ENCODE results near the gene SHISA7. TPM values are rescaled to one million over a fixed set of nuclear protein-coding genes. Genes with fewer than 3 reads are reported as not detected.

Gene SHISA7
- total RNA-seq, 1 donor from 2014 or later = not detected

- no peak for DNase-seq (ENCODE audit: low read depth in 2 of 2)
These were observed 39.3 kb upstream of the SHISA7 start for GRCh38 chr19:55482156-55482961.

- no peak for DNase-seq (ENCODE audit: low read depth in 2 of 2)
These were observed 38.7 kb upstream of the SHISA7 start for GRCh38 chr19:55481794-55482155.

- no peak for DNase-seq (ENCODE audit: low read depth in 2 of 2)
These were observed 38.2 kb upstream of the SHISA7 start for GRCh38 chr19:55481148-55481793.

DNA sequence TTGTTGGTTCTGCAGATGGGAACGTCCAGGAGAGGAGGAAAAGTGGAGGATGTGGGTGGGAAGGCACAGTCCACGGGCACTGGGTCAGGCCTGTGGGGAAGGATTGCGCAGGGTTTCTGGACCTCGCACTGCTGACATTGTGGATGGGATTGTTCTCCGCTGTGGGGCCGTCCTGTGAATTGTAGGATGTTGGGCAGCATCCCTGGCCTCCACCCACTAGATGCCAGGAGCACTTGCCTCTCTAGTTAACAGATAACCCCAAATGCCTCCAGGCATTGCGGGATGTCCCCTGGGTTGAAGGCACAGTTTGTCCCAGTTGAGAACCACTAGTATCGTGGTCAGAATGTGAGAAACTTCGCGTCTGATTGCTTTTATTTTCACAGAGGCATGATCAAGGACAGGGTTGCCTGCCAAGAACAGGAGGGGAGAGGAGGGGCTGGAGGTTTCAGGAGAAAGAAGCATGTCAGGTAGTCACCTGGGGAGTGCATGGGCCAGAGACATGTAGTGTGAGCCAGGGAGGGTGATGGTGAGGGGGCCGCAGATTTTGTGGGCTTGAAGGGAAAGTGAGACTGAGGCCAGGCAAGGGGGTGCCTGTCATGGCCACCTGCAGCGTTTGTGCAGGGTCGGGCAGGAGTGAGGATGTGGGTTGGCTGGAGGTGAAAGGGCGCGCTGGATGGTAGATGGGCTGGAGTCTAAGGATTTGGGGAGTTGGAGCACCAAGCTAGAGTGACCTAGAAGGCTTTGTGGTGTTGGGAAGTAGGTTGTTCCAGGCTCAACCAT, 36.5 kb upstream of the SHISA7 start:
- DNase-seq (ENCODE audit: low read depth in 2 of 2) = no peak

DNA sequence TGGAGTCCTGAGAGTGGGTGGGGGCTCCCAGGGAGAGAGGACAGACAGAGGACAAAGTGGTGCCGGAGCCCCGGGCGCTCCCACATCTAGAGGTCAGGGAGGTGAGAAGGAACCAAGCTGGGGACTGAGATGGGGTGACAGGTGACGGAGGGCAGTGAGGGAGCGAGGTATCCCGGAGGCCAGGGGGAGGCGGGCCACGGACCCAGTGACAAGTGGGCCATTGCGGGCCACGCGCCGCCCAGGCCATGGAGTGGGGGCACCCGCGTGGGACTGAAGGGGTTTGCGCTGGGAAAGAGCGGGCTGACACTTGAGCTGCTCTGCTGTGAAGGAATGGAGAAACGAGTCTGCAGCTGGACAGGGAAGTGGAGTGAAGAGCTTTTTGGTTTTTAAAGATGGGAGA, 35.9 kb upstream of the SHISA7 start:
- no peak for DNase-seq (ENCODE audit: low read depth in 2 of 2)

- DNase-seq (ENCODE audit: low read depth in 2 of 2) = no peak
These were observed 35.3 kb upstream of the SHISA7 start for GRCh38 chr19:55478364-55478763.

DNA sequence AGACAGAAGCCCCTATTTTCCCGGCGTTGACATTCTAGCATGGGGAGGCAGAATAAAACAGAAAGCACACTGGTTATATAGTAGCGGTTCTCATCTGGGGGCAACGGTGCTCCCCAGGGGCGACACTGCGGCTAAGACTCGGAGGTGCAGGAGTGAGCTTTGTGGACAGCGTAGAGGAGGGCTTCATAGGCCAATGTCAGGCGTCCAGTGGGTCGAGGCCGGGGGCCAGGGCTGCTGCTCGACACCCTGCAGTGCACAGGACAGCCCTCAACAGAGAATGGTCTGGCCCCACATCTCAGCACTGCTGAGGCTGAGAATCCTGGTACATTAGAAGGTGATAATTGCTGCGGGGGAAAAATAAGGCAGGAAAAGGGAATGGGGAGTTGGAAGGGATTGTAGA, 34.8 kb upstream of the SHISA7 start:
- no peak for DNase-seq (ENCODE audit: low read depth in 2 of 2)

GRCh38 chr19:55476100-55476775, 33.1 kb upstream of the SHISA7 start, which contains the start of gene ZNF628:
Gene ZNF628, plus strand, starts transcription at chr19:55476617. Its CDS starts 3,294 bp downstream, at chr19:55479911.
- peak; percentile 99 for DNase-seq (ENCODE audit: low read depth in 2 of 2)

GRCh38 chr19:55474269-55475265, 31.5 kb upstream of the SHISA7 start:
- DNase-seq (ENCODE audit: low read depth in 2 of 2) = no peak

GRCh38 chr19:55473225-55474012, 30.3 kb upstream of the SHISA7 start:
- no peak for DNase-seq (ENCODE audit: low read depth in 2 of 2)

- DNase-seq (ENCODE audit: low read depth in 2 of 2) = no peak
These were observed 29.4 kb upstream of the SHISA7 start for GRCh38 chr19:55472463-55472862.

GRCh38 chr19:55471266-55471665, 28.2 kb upstream of the SHISA7 start:
- no peak for DNase-seq (ENCODE audit: low read depth in 2 of 2)

GRCh38 chr19:55468054-55468393, 24.9 kb upstream of the SHISA7 start:
- no peak for DNase-seq (ENCODE audit: low read depth in 2 of 2)

DNA sequence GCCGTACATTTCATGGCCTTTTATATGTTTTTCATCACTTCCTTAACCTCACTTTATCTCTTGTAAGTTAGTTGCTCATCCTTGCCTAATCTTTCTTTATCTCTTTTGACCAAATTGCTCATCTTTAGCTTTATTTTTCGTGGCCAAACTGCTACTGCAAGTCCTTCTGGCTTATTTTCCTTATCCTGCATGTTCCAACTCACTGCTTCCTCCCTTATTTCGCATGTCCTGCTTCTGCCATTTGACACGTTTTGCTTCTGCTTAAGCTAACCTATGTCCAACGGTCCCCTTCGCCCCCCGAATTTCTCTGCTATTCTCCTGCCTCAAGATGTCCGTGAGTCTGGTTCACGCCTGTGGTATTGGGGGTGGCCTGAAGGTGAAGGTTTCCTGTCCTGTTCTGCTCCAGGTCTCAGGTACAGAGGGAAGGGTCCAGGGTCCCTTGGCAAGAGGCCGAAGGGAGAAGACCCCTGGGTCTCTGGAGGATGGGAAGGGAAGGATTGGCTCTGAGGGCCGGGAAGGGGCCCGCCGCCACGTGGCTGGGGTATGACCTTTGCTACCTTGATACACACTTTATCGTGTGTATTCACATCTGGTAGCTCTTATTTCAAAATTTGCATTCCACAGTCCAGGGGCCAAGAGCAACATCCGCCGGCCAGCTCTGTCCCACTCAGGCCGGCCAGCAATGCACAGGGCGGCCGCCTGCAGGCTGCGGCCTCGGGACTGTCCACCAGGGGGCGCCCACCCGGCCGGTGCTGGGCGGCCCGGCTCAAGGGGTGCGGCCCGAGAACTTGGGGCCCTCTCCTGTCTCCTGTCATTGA, 24.3 kb upstream of the SHISA7 start:
- DNase-seq (ENCODE audit: low read depth in 2 of 2) = peak; percentile 45 to 86

- DNase-seq (ENCODE audit: low read depth in 2 of 2) = no peak
These were observed 23.1 kb upstream of the SHISA7 start for GRCh38 chr19:55466241-55466614.

GRCh38 chr19:55465460-55466240, 22.6 kb upstream of the SHISA7 start:
- no peak for DNase-seq (ENCODE audit: low read depth in 2 of 2)

DNA sequence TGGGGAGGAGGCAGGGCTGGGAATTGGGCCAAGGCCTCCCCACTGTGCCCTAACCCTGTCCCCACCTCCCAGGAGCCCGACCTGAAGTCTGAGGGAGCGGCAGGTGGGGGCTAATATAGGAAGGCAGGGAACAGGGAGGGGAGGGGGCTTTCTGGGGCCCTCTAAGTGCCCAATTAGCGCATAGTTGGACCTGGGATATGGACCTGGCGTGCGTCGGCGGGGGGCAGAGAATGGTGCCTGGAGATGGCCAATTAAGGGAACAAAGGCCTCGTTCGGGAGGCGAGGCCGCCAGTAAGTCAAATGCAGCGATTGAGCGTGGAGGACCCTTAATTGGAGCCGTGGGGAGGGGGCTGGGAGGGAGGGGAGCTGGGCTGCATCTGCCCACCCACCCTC, 21.6 kb upstream of the SHISA7 start, which contains the start of gene C19orf85:
C19orf85 (minus strand) TSS at position 90 of the 393 bp plus-strand sequence. CDS start 197 bp downstream, outside the sequence.
- no peak for DNase-seq (ENCODE audit: low read depth in 2 of 2)
